HL-60 (cell line): Measurements from ENCODE around the gene NTN1.

Experiments
- CTCF ChIP-seq: IDR thresholded peaks from one replicate; pipeline ENCODE4 v1.5.1; 2011; ENCODE audit warnings: low read length, control low read depth, inconsistent platforms; ENCODE audit not compliant: insufficient read depth
- POLR2AphosphoS5 ChIP-seq: IDR thresholded peaks from 2 replicates; pipeline ENCODE4 v1.6.1; 2012; ENCODE audit warnings: low read depth
- SPI1 ChIP-seq: IDR thresholded peaks from 2 replicates; pipeline ENCODE4 v1.6.1; 2012; ENCODE audit warnings: low read depth, mild to moderate bottlenecking, borderline replicate concordance

- TF ChIP-seq SPI1 (no peak), CTCF (no peak), POLR2AphosphoS5 (no peak)
Observed at GRCh38 chr17:9104370-9105041, 83.2 kb downstream of the NTN1 start.
